GM19438 (cell line): ENCODE data around the gene RBM26.
"Not testable (repeated sequence)": the region's sequence is repeated elsewhere in the genome, so short reads cannot be mapped to it uniquely, and the experiment has no call there.

Experiments
- ATAC-seq: cut with Tn5 transposase; IDR thresholded peaks from one replicate; pipeline ENCODE4 v1.9.1; 2021; ENCODE audit warnings: low read depth; ENCODE audit not compliant: unreplicated experiment

RBM26 gene

DNA sequence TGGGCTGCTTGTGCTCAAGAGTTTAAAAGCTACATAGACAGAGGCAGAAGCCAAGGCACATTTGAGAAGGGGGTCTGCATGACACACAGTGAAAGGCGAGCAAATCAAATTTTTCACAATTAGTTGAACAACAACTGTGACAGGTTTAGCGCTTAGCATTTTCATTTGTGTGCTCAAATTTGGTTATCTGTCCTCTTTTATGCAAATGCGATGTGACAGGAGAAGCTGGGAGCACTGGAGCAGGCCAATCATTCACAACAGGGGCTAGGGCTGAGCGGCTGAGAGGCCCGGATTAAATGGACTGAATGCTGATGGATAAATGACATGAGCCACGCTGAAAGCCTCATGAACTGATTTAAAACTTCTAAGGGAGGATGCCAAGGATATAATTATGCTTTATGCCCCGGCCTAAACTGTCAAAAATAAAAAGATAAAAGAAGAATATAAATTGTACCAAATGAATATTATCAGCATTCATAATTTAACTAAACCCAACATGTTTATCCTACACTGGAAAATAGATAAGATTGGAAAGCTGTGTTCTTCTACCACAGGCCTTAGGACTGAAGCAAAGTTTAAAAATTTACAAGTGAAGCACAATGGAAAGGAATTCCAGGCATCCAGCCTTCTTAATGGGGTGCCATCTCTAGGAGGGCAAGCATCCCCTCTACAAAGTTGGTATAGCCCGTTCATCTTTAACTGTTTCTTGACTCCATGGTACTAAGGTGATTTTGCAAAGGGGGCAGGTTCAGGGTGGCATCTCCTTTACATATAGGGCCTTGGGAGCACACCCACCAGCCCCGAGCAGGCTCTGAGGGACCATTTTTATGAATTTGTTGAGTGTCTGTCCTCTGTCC lies 117.9 kb downstream of the RBM26 start:
- no peak for ATAC-seq

DNA sequence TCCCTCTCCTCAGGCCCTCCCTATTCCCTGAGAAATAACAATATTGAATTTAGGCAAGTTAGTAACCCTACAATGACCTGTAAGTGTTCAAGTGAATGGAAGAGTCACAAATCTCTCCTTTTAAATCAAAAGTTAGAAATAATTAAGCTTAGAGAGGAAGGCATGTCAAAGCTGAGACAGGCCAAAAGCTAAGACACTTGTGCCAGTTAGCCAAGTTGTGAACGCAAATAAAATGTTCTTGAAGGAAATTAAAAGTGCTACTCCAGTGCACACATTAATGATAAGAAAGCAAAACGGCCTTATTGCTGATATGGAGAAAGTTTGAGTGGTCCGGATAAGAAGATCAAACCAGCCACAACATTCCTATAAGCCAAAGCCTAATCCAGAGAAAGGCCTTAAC lies 120.9 kb downstream of the RBM26 start:
- ATAC-seq: no peak

DNA sequence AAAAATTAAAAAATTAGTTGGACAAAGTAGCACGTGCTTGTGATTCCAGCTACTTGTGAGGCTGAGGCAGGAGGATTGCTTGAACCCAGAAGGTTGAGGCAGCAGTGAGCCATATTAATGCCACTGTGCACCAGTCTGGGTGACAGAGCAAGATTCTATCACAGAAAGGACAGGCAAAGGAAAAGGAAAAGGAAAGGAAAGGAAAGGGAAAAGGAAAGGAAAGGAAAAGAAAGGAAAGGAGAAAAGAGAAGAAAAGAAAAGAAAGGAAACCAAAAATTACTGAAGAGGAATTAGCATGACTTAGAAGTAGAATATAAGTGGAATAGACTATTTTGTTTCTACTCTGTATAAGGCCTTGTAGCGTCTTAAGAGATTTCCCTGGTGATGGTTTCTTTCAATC lies 122.3 kb downstream of the RBM26 start:
- ATAC-seq: no peak

DNA sequence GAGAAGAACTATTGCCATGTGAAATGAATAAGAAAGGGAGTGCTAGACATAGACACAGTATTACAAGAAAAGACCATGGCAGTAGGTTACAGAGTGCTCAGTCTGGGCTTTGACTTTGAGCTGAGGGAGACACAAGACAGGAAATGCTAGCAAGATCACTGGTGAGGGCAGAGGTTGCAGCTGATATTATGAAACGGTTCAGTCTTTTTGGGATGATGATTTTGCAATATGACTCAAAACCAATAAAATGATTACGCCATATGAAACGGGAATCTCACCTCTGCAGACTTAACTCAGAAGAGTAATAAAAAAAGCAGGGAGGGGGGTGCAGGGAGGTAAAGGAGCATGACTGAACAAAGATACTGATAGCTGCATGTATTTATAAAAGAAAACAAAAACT lies 123.1 kb downstream of the RBM26 start:
- no peak for ATAC-seq

DNA sequence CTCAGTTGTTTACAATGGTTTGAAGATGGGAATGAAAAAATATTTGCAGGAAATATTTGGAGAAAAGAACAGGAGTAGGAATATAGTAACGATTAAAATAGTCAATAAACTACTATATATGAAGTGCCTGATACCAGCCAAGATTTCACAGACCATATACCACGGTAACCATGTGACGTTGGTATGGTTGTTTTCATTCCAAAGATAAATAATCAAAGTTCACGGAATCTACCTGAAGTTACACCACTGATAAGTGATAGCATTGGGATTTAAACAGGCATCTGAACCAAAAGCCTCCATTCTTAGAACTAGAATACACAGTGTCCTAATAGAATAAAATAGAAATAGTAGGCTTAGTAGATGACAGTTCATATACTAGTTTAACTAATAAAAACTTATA lies 123.5 kb downstream of the RBM26 start:
- no peak for ATAC-seq

DNA sequence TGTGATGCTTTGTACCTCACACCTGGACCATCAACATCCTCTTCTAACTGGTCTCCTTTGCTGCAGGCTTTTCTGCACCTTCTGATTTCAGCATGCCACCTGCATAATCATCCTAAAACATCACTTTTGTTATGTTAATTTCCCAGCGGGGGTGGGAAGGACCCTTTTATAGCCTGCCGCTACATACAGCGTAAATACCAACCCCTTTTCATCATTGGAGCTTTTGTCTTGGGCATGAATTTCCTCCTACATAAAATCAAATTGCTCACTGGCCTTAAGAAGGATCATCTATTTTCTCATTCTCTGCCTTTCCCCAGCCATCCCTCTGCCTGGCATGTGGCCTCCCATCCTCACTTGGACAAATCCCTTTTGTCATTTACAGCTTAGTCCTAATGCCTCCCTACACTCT lies 124.7 kb downstream of the RBM26 start:
- no peak for ATAC-seq

DNA sequence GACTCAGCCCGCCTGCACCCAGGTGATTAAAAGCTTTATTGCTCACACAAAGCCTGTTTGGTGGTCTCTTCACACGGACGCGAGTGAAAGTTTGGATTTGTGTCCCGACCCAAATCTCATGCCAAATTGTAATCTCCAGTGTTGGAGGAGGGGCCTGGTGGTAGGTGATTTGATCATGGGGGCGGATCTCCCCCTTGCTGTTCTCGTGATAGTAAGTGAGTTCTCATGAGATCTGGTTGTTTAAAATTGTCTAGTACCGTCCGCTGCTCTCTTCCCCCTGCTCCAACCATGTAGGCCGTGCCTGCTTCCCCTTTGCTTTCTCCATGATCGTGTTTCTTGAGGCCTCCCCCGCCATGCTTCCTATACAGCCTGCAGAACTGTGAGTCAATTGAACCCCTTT lies 126.3 kb downstream of the RBM26 start:
- ATAC-seq: not testable (repeated sequence)

DNA sequence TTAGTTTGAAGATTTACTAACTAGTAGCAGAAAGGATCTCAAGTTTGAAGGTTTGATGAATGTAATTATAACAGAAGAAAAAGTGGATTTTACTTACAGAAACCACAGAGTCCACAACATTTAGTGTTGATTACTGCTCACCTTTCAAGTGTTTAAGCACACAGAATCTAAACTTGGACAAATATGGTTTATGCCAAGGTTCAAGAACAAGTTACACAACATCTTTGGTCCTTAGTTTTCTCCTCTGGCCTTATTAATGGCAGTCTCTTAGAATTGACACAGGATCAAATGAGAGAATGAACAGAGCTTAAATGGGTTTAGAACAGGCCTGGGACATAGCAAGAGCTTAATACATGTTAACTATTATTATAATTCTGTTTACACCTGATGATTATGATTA lies 133.0 kb downstream of the RBM26 start:
- ATAC-seq: no peak

DNA sequence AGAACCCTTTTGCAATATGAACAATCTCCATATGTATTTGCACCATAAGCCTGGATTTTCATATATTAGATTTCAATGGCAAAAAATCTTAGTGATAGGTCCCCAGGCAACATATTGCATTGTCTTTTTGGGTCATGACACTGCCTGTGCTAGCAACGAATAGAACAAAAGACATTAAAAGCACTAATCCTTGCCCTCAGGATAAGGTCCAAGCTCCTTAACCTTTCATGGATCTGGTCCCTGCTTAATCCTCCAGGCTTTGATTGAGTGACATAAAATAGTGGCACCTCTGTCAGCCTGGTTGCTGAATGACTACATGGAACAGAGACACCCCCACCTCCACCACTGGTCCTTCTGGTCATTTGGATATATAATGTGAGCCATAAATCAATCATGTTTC lies 134.4 kb downstream of the RBM26 start:
- ATAC-seq: no peak

DNA sequence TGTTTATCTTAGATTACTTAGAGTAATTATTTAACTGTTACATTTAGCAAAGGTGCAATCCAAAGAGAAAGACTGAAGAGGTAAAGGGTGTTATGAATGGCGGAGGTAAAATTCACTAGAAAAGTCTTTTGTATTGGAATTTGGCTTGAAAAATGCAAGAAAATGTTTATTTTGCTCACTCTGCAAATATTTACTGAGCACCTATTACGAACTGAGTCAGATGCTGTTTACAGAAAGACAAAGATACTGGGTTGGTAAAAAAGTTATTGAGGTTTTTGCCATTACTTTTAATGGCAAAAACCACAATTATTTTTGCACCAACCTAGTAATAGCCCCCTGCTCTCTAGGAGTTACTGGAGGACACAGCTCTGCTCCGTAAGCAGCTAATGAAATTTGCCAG lies 135.2 kb downstream of the RBM26 start:
- ATAC-seq: no peak
